SKM-1 (cell line): ENCODE data around the gene RPRM.
"Not testable (repeated sequence)": the region's sequence is repeated elsewhere in the genome, so short reads cannot be mapped to it uniquely, and the experiment has no call there.

ENCODE experiments used
- DNase-seq: peaks from one replicate; lab custom pipeline; 2025; ENCODE audit not compliant: unreplicated experiment; lab: John Stamatoyannopoulos, UW

Gene RPRM

GRCh38 chr2:153461453-153461852 lies 17.1 kb downstream of the RPRM start:
- DNase-seq: no peak

- no peak for DNase-seq
Observed at GRCh38 chr2:153455861-153456260, 22.7 kb downstream of the RPRM start.

GRCh38 chr2:153455403-153455802 lies 23.2 kb downstream of the RPRM start:
- no peak for DNase-seq

GRCh38 chr2:153451611-153452010 lies 27.0 kb downstream of the RPRM start:
- no peak for DNase-seq

- DNase-seq: no peak
Observed at GRCh38 chr2:153443106-153443505, 35.5 kb downstream of the RPRM start.

GRCh38 chr2:153442616-153443015 lies 35.9 kb downstream of the RPRM start:
- not testable (repeated sequence) for DNase-seq

- DNase-seq: not testable (repeated sequence)
Observed at GRCh38 chr2:153440090-153440489, 38.5 kb downstream of the RPRM start.

GRCh38 chr2:153433403-153433802 lies 45.2 kb downstream of the RPRM start:
- no peak for DNase-seq

GRCh38 chr2:153432381-153432780 lies 46.2 kb downstream of the RPRM start:
- no peak for DNase-seq

GRCh38 chr2:153431114-153431513 lies 47.4 kb downstream of the RPRM start:
- no peak for DNase-seq
